Testis (tissue), 3 donors: ENCODE results near the gene DVL1. TPM values are rescaled to one million over a fixed set of nuclear protein-coding genes. Genes with fewer than 3 reads are reported as not detected.

Experiments
- DNase-seq: peaks from one replicate; pipeline ENCODE4 v3.0.0-alpha.2; 2019
- H3K27ac ChIP-seq, 2 donors: fragments of 200-600 bp; sonication (generic); one replicate each; pipeline ENCODE4 v1.5.1; 2019
- H3K27me3 ChIP-seq: fragments of 200-600 bp; sonication (generic); one replicate; pipeline ENCODE4 v1.5.1; 2019
- H3K36me3 ChIP-seq: fragments of 200-600 bp; sonication (generic); one replicate; pipeline ENCODE4 v1.5.1; 2017; ENCODE audit warnings: low read depth; ENCODE audit errors: missing control alignments
- H3K4me1 ChIP-seq: fragments of 200-600 bp; sonication (generic); one replicate; pipeline ENCODE4 v1.5.1; 2019
- H3K4me3 ChIP-seq, 2 donors: fragments of 200-600 bp; sonication (generic); one replicate each; pipeline ENCODE4 v1.5.1; 2017 to 2019
- H3K9me3 ChIP-seq: fragments of 200-600 bp; sonication (generic); one replicate; pipeline ENCODE4 v1.5.1; 2017
- CTCF ChIP-seq, 3 experiments: fragments of 450-650 bp in 2 of 3; fragments of 200-600 bp in 1 of 3; sonication (generic) in 1 of 3; IDR thresholded peaks; one replicate each; pipeline ENCODE4 v1.5.1; 2016 to 2019; ENCODE audit warnings: antibody characterized with exemption in 3 of 3, mild to moderate bottlenecking in 2 of 3, moderate library complexity in 1 of 3
- POLR2A ChIP-seq: fragments of 450-650 bp; IDR thresholded peaks from one replicate; pipeline ENCODE4 v1.6.1; 2017; ENCODE audit warnings: antibody characterized with exemption, mild to moderate bottlenecking, moderate library complexity
- WGBS, 2 donors: methylation state at CpG; one replicate each; pipeline ENCODE4 v1.1.5; 2018; 5-methylcytosine and 5-hydroxymethylcytosine counted together
- intact Hi-C: fragments of 100-400 bp; cut with DNase I; formaldehyde crosslinking; loops from one replicate; pipeline ENCODE4 v1.15.1; 2023; ENCODE audit warnings: low total_unique reads
- polyA plus RNA-seq: library from polyadenylated mRNA; stranded (reverse); fragments of 350-450 nt; fragmentation: Illumina TruSeq; extraction: RNeasy Lipid Tissue Mini Kit (QIAGEN cat#74804); gene quantifications from one replicate; pipeline ENCODE4 v1.2.3, GENCODE V29; 2014; ENCODE audit warnings: low read depth, low replicate concordance; ENCODE audit not compliant: insufficient read depth
- total RNA-seq, 2 donors: library from RNA; depleted of rRNA; stranded (reverse); fragments of >200 nt; gene quantifications; one replicate each; pipeline ENCODE4 v1.2.3, GENCODE V29; 2016

DVL1 gene
- total and polyA plus RNA-seq, 3 donors from 2014 or later = 65.8 to 183 (median 169) TPM

GRCh38 chr1:1293263-1294249 is 55.7 kb downstream of the DVL1 start:
- TF ChIP-seq POLR2A (no peak), CTCF (IDR thresholded peaks at IDR 0.05) (no peak)
- intact Hi-C loops = no loop called here
- DNase-seq = peak; percentile 79
- no peaks in the 10 kb centered on the region for H3K27me3 ChIP-seq
- H3K4me3 ChIP-seq = peak overlapping the region; percentile 24 to 38
- WGBS, 2 donors = 64 to 78% methylated on average over 48 to 68 of the region's 94 CpGs
- H3K4me1 ChIP-seq = peaks cover 11% of the 10 kb centered on the region
- no peaks in the 10 kb centered on the region for H3K36me3 ChIP-seq
- H3K27ac ChIP-seq = no peak overlapping the region
- H3K9me3 ChIP-seq = no peaks in the 10 kb centered on the region

- DNase-seq = no peak
- WGBS, 2 donors = 61 to 65% methylated on average over 5 to 18 of the region's 18 CpGs
- H3K4me3 ChIP-seq = no peak overlapping the region
- intact Hi-C loops = no loop called here
- H3K27ac ChIP-seq = no peak overlapping the region
- TF ChIP-seq CTCF (IDR thresholded peaks at IDR 0.05) = no peak
- no peak for TF ChIP-seq POLR2A
- no peaks in the 10 kb centered on the region for H3K36me3 ChIP-seq
- H3K9me3 ChIP-seq = no peaks in the 10 kb centered on the region
- peaks cover 11% of the 10 kb centered on the region for H3K4me1 ChIP-seq
- H3K27me3 ChIP-seq = no peaks in the 10 kb centered on the region
Measured at GRCh38 chr1:1292851-1293250, 56.4 kb downstream of the DVL1 start.

GRCh38 chr1:1292442-1292779 is 56.8 kb downstream of the DVL1 start:
- Histone ChIP-seq H3K27me3 (no peaks in the 10 kb centered on the region), H3K4me1 (peaks cover 11% of the 10 kb centered on the region), H3K27ac (no peak overlapping the region), H3K9me3 (no peaks in the 10 kb centered on the region), H3K4me3 (no peak overlapping the region), H3K36me3 (no peaks in the 10 kb centered on the region)
- TF ChIP-seq CTCF (IDR thresholded peaks at IDR 0.05) = no peak
- TF ChIP-seq POLR2A = no peak
- intact Hi-C loops = no loop called here
- no peak for DNase-seq
- WGBS, 2 donors = 85 to 89% methylated on average over 9 of the region's 9 CpGs

- intact Hi-C loops = no loop called here
- Histone ChIP-seq H3K9me3 (no peaks in the 10 kb centered on the region), H3K4me1 (peaks cover 11% of the 10 kb centered on the region), H3K27me3 (no peaks in the 10 kb centered on the region), H3K27ac (no peak overlapping the region), H3K4me3 (no peak overlapping the region), H3K36me3 (no peaks in the 10 kb centered on the region)
- TF ChIP-seq CTCF (IDR thresholded peaks at IDR 0.05) (peak; percentile 21 to 44 (median 39)), POLR2A (no peak)
- peak; percentile 73 for DNase-seq
- 73 to 80% methylated on average over 19 to 45 of the region's 45 CpGs for WGBS, 2 donors
Measured at GRCh38 chr1:1291548-1292441, 57.4 kb downstream of the DVL1 start.
